HepG2 (cell line): ENCODE measurements around the gene SASH1. TPM values are rescaled to one million over a fixed set of nuclear protein-coding genes. Genes with fewer than 3 reads are reported as not detected.
A peak's percentile ranks its signal among the peaks of the same experiment; 100 is the strongest.

Experiments used
- ATAC-seq: fragments of 200-7000 bp; cut with Tn5 transposase; 3 replicates; pipeline ENCODE4 v1.9.1; 2020; ENCODE audit warnings: mild to moderate bottlenecking, moderate library complexity
- BruUV-seq: library from RNA; stranded (reverse); fragments of 400-500 nt; replicated peaks from 2 replicates; lab custom pipeline; 2021; lab: Mats Ljungman, UMichigan
- CTCF ChIA-PET: fragments of 300-600 bp; formaldehyde crosslinking; extraction: SDS; loops from one replicate; lab custom pipeline; 2021; ENCODE audit warnings: low total read pairs, inconsistent platforms, low intra/inter-chr PET ratio; lab: Yijun Ruan, JAX
- POLR2A ChIA-PET: fragments of 350-600 bp; sonication (Branson Sonifier 250); formaldehyde crosslinking; loops from one replicate; lab custom pipeline; 2020; ENCODE audit warnings: antibody characterized with exemption, inconsistent platforms; lab: Yijun Ruan, JAX
- DNase-seq: peaks from one replicate; pipeline ENCODE4 v3.0.0-alpha.2; 2015; ENCODE audit warnings: low spot score
- FAIRE-seq: peaks from 3 replicates; lab custom pipeline; 2011; peaks lifted over from hg19 to GRCh38; lab: Jason Lieb, UNC
- H2AFZ ChIP-seq: one replicate; pipeline ENCODE4 v1.6.1; 2011; ENCODE audit warnings: low read length, inconsistent platforms
- H3K27ac ChIP-seq: fragments of 300-600 bp; 3 replicates; pipeline ENCODE4 v1.8.0; 2011; ENCODE audit warnings: mixed run types, mild to moderate bottlenecking, mixed read lengths, low read length, inconsistent platforms; ENCODE audit not compliant: insufficient read depth; ENCODE audit errors: extremely low read length
- H3K27me3 ChIP-seq, 2 experiments: fragments of 200-600 bp in 1 of 2; 2 replicates in 1 of 2; 3 replicates in 1 of 2; pipeline versions ENCODE4 v1.6.0 to v1.8.0; 2011; ENCODE audit warnings: low read length in 2 of 2, mild to moderate bottlenecking in 2 of 2, moderate library complexity in 2 of 2, inconsistent platforms in 1 of 2; ENCODE audit not compliant: insufficient read depth in 2 of 2, control insufficient read depth in 1 of 2
- H3K36me3 ChIP-seq, 2 experiments: fragments of 200-600 bp in 1 of 2; replicated peaks in 1 of 2; 2 replicates in 1 of 2; 3 replicates in 1 of 2; pipeline versions ENCODE4 v1.5.1 to v1.8.0; 2011; ENCODE audit warnings: low read length in 2 of 2, inconsistent platforms in 1 of 2; ENCODE audit not compliant: insufficient read depth in 2 of 2, control insufficient read depth in 1 of 2
- H3K4me1 ChIP-seq: 2 replicates; pipeline ENCODE4 v1.5.1; 2012; ENCODE audit warnings: low read length, inconsistent platforms; ENCODE audit not compliant: insufficient read depth
- H3K4me2 ChIP-seq: 2 replicates; pipeline ENCODE4 v1.6.0; 2011; ENCODE audit warnings: low read depth, low read length, inconsistent platforms
- H3K4me3 ChIP-seq, 3 experiments: fragments of 200-600 bp in 1 of 3; sonication (generic), shearing (Covaris generic) in 1 of 3; replicated peaks in 1 of 3; 2 replicates each; pipeline ENCODE4 v1.5.1; 2011 to 2016; ENCODE audit warnings: low read length in 3 of 3, inconsistent platforms in 2 of 3, low read depth in 2 of 3, mild to moderate bottlenecking in 2 of 3, control low read depth in 1 of 3, mixed read lengths in 1 of 3; ENCODE audit not compliant: insufficient read depth in 1 of 3
- H3K79me2 ChIP-seq: one replicate; pipeline ENCODE4 v1.6.1; 2011; ENCODE audit warnings: low read length, inconsistent platforms; ENCODE audit not compliant: insufficient read depth
- H3K9ac ChIP-seq: 2 replicates; pipeline ENCODE4 v1.6.0; 2011; ENCODE audit warnings: mild to moderate bottlenecking, low read depth, low read length, inconsistent platforms; ENCODE audit not compliant: insufficient read depth
- H3K9me3 ChIP-seq: 2 replicates; pipeline ENCODE4 v1.5.1; 2012; ENCODE audit warnings: mild to moderate bottlenecking, low read length
- H4K20me1 ChIP-seq: 2 replicates; pipeline ENCODE4 v1.6.0; 2011; ENCODE audit warnings: inconsistent platforms, mild to moderate bottlenecking, low read length, moderate library complexity; ENCODE audit not compliant: insufficient read depth
- DPF2 ChIP-seq: sonication (generic); formaldehyde crosslinking; IDR thresholded peaks from 2 replicates; pipeline ENCODE4 v1.4.0; 2020; ENCODE audit warnings: mild to moderate bottlenecking, low read depth, missing genetic modification reagents, borderline replicate concordance
- MBNL3 ChIP-seq: fragments of 250-450 bp; sonication (Bioruptor Pico); conservative IDR thresholded peaks from 2 replicates; pipeline ENCODE4 v1.8.0; 2022; ENCODE audit warnings: mild to moderate bottlenecking, inconsistent platforms
- NCOA1 ChIP-seq: sonication (generic); formaldehyde crosslinking; IDR thresholded peaks from 2 replicates; pipeline ENCODE4 v1.9.0; 2021; ENCODE audit warnings: missing genetic modification reagents
- PLRG1 ChIP-seq: fragments of 450-650 bp; conservative IDR thresholded peaks from 2 replicates; pipeline ENCODE4 v1.6.1; 2016
- RFX3 ChIP-seq: IDR thresholded peaks from 2 replicates; pipeline ENCODE4 v1.6.1; 2016; ENCODE audit warnings: missing biosample characterization, missing genetic modification reagents
- SRSF1 ChIP-seq: fragments of 200-400 bp; formaldehyde crosslinking; optimal IDR thresholded peaks from 2 replicates; pipeline ENCODE3; 2017; ENCODE audit warnings: mild to moderate bottlenecking, low read depth, low read length, moderate library complexity
- TSC22D2 ChIP-seq: sonication (generic); formaldehyde crosslinking; IDR thresholded peaks from 2 replicates; pipeline ENCODE4 v1.5.1; 2020; ENCODE audit warnings: missing genetic modification reagents, mild to moderate bottlenecking, borderline replicate concordance
- USF2 ChIP-seq, 2 experiments: sonication (generic) in 1 of 2; formaldehyde crosslinking in 1 of 2; IDR thresholded peaks; 2 replicates each; pipeline versions ENCODE4 v1.5.1 to v1.6.1; 2011 to 2020; ENCODE audit warnings: borderline replicate concordance in 1 of 2, low read depth in 1 of 2, low read length in 1 of 2, mild to moderate bottlenecking in 1 of 2, missing genetic modification reagents in 1 of 2, moderate library complexity in 1 of 2
- ZFP82 ChIP-seq: sonication (generic); formaldehyde crosslinking; IDR thresholded peaks from 2 replicates; pipeline ENCODE4 v1.5.1; 2020; ENCODE audit warnings: mild to moderate bottlenecking, missing genetic modification reagents, borderline replicate concordance
- ZNF501 ChIP-seq: sonication (generic); formaldehyde crosslinking; IDR thresholded peaks from 2 replicates; pipeline ENCODE4 v1.5.1; 2020; ENCODE audit warnings: mild to moderate bottlenecking, moderate library complexity, missing genetic modification reagents
- ZNF556 ChIP-seq: sonication (generic); formaldehyde crosslinking; IDR thresholded peaks from 2 replicates; pipeline ENCODE4 v1.4.0; 2020; ENCODE audit warnings: mild to moderate bottlenecking, missing genetic modification reagents, borderline replicate concordance
- ZNF670 ChIP-seq: sonication (generic); formaldehyde crosslinking; IDR thresholded peaks from 2 replicates; pipeline ENCODE4 v1.8.0; 2022; ENCODE audit warnings: mild to moderate bottlenecking, missing genetic modification reagents, borderline replicate concordance
- ZNF709 ChIP-seq: sonication (generic); formaldehyde crosslinking; IDR thresholded peaks from 2 replicates; pipeline ENCODE4 v1.5.0; 2020; ENCODE audit warnings: mild to moderate bottlenecking, missing genetic modification reagents
- ZNF788 ChIP-seq: sonication (generic); formaldehyde crosslinking; IDR thresholded peaks from 2 replicates; pipeline ENCODE4 v1.5.0; 2020; ENCODE audit warnings: mild to moderate bottlenecking, missing genetic modification reagents, borderline replicate concordance
- ZZZ3 ChIP-seq: sonication (generic); formaldehyde crosslinking; IDR thresholded peaks from 2 replicates; pipeline ENCODE4 v1.4.0; 2020; ENCODE audit warnings: missing genetic modification reagents, mild to moderate bottlenecking, borderline replicate concordance
- WGBS: methylation state at CpG from one replicate; pipeline ENCODE4 v1.1.6; 2017; ENCODE audit warnings: low lambda C conversion rate; 5-methylcytosine and 5-hydroxymethylcytosine counted together
- in situ Hi-C: cut with HindIII; loops from 2 replicates; pipeline ENCODE4 v1.10.0; 2017; ENCODE audit warnings: low pct_unique_long_range_greater_than_20kb; ENCODE audit not compliant: extremely low pct_ligation_motif_present
- intact Hi-C: fragments of 100-400 bp; cut with micrococcal nuclease; formaldehyde crosslinking; loops from one replicate; pipeline ENCODE4 v1.10.0; 2022; ENCODE audit not compliant: unreplicated experiment
- polyA plus RNA-seq, 8 experiments: library from polyadenylated mRNA; depleted of rRNA in 3 of 8; stranded (reverse) in 7 of 8; unstranded in 1 of 8; fragments of >200 nt; fragmentation: Illumina TruSeq in 4 of 8; extraction: Trizol in 4 of 8; gene quantifications; 2 replicates each; pipeline versions ENCODE4 v1.2.1 to v1.2.3, GENCODE V29; 2011 to 2016; ENCODE audit warnings: low read depth in 4 of 8, missing spikeins in 1 of 8, mixed read lengths in 1 of 8; ENCODE audit not compliant: insufficient read depth in 1 of 8
- total RNA-seq, 5 experiments: library from RNA; depleted of rRNA; stranded (reverse); fragments of >200 nt; fragmentation: Illumina TruSeq; extraction: Trizol; gene quantifications; 2 replicates each; pipeline ENCODE4 v1.2.3, GENCODE V29; 2016; ENCODE audit warnings: low read depth in 1 of 5
- TF ChIP-seq, protein P1 (sequence below): sonication (generic); formaldehyde crosslinking; conservative IDR thresholded peaks from 2 replicates; pipeline ENCODE4 v1.8.0; 2022; ENCODE audit warnings: missing genetic modification reagents
- TF ChIP-seq, protein P2 (sequence below): sonication (generic); formaldehyde crosslinking; IDR thresholded peaks from 2 replicates; pipeline ENCODE4 v1.4.0; 2020; ENCODE audit warnings: missing genetic modification reagents

The SASH1 gene
- total and polyA plus RNA-seq, 2 of the 13 experiments (the other 11 are each of a cell fraction or from before 2014, with no cell fraction given): 7.5 to 8.2 TPM

- FAIRE-seq (no peak), ATAC-seq (no peak), DNase-seq (no peak)
- Histone ChIP-seq H2AFZ (no peak overlapping the region), H3K36me3 (no peaks in the 10 kb centered on the region), H3K27me3 (no peaks in the 10 kb centered on the region), H3K4me3 (no peak overlapping the region), H3K9me3 (no peaks in the 10 kb centered on the region), H3K79me2 (no peaks in the 10 kb centered on the region), H3K4me1 (no peaks in the 10 kb centered on the region), H3K27ac (no peak overlapping the region), H3K4me2 (no peak overlapping the region), H3K9ac (no peak overlapping the region), H4K20me1 (no peaks in the 10 kb centered on the region)
- intact Hi-C loops (loop anchor here (2.0 kb wide), 1 partner anchor 62 kb away; no protein-coding TSS in a partner anchor), in situ Hi-C loops (no loop called here)
- 15% methylated on average over 6 of the region's 6 CpGs for WGBS
- POLR2A ChIA-PET: no interaction called here
- CTCF ChIA-PET: no interaction called here
- BruUV-seq: no TSS peak
- no peak for TF ChIP-seq DPF2 (CRISPR knock-in tag)
- TF ChIP-seq ZNF709 (CRISPR knock-in tag): no peak
- TF ChIP-seq, protein P1, sequence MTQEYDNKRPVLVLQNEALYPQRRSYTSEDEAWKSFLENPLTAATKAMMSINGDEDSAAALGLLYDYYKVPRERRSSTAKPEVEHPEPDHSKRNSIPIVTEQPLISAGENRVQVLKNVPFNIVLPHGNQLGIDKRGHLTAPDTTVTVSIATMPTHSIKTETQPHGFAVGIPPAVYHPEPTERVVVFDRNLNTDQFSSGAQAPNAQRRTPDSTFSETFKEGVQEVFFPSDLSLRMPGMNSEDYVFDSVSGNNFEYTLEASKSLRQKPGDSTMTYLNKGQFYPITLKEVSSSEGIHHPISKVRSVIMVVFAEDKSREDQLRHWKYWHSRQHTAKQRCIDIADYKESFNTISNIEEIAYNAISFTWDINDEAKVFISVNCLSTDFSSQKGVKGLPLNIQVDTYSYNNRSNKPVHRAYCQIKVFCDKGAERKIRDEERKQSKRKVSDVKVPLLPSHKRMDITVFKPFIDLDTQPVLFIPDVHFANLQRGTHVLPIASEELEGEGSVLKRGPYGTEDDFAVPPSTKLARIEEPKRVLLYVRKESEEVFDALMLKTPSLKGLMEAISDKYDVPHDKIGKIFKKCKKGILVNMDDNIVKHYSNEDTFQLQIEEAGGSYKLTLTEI: no peak
- TF ChIP-seq MBNL3 (CRISPR knock-in tag): no peak
- TF ChIP-seq, protein P2, sequence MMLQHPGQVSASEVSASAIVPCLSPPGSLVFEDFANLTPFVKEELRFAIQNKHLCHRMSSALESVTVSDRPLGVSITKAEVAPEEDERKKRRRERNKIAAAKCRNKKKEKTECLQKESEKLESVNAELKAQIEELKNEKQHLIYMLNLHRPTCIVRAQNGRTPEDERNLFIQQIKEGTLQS (CRISPR knock-in tag): no peak
- no peak for TF ChIP-seq SRSF1
- TF ChIP-seq ZNF501: no peak
- TF ChIP-seq ZNF670 (CRISPR knock-in tag): no peak
- no peak for TF ChIP-seq ZZZ3
- no peak for TF ChIP-seq ZNF556 (CRISPR knock-in tag)
- TF ChIP-seq NCOA1 (CRISPR knock-in tag): no peak
- TF ChIP-seq ZNF788 (CRISPR knock-in tag): no peak
- TF ChIP-seq PLRG1: no peak
- peak; percentile 29; the same call in 1 of the 2 replicates for TF ChIP-seq USF2 (IDR thresholded peaks at IDR 0.05; ENCODE audit: low read depth, low read length)
- TF ChIP-seq USF2 (CRISPR knock-in tag; IDR thresholded peaks at IDR 0.05; ENCODE audit: borderline replicate concordance): no peak
- TF ChIP-seq RFX3 (CRISPR knock-in tag): no peak
- no peak for TF ChIP-seq ZFP82 (CRISPR knock-in tag)
- no peak for TF ChIP-seq TSC22D2 (CRISPR knock-in tag)
These were observed 248.2 kb downstream of the SASH1 start for GRCh38 chr6:148590883-148591282.
